ENCODE results near the gene ABI1. TPM values are rescaled to one million over a fixed set of nuclear protein-coding genes. Genes with fewer than 3 reads are reported as not detected.

ABI1 gene
- total and polyA plus RNA-seq, 2 of the 4 experiments (the other 2 are of a cell fraction), result 49.6 to 71.3 TPM

GRCh38 chr10:26840938-26841732 lies 19.6 kb downstream of the ABI1 start:
- Histone ChIP-seq H3K14ac (replicated peaks; ENCODE audit: low read depth, low read length) (no peak overlapping the region), H2AK9ac (replicated peaks; ENCODE audit: low read depth, low read length, poor library complexity) (no peak overlapping the region), H3K4me2 (ENCODE audit: low read depth, low read length) (no peak overlapping the region; the same call in 1 of the 2 replicates), H2AK5ac (ENCODE audit: low read depth, low read length) (no peak overlapping the region), H2BK120ac (ENCODE audit: low read depth, low read length) (no peak overlapping the region), H4K20me1 (ENCODE audit: insufficient read depth, low read length) (peaks cover 72% of the 10 kb centered on the region), H2BK5ac (ENCODE audit: low read depth, low read length, poor library complexity, severe bottlenecking) (no peak overlapping the region), H2AFZ (replicated peaks; ENCODE audit: low read length, poor library complexity) (no peak overlapping the region), H3K4me3 (ENCODE audit: insufficient read depth, low read depth, low read length) (no peak overlapping the region), H4K91ac (ENCODE audit: insufficient read depth, low read depth, low read length) (no peak overlapping the region), H3K56ac (ENCODE audit: extremely low read depth, insufficient read depth, low read length) (no peak overlapping the region), H3K9ac (ENCODE audit: low read depth, low read length) (no peak overlapping the region), H3K4me1 (ENCODE audit: control insufficient read depth, insufficient read depth, low read length) (peaks cover 5% of the 10 kb centered on the region), H3K27me3 (ENCODE audit: control insufficient read depth, insufficient read depth, low read length) (no peaks in the 10 kb centered on the region), H3K27ac (ENCODE audit: insufficient read depth, low read length) (no peak overlapping the region), H4K5ac (ENCODE audit: low read depth, low read length) (no peak overlapping the region), H3K23ac (ENCODE audit: low read depth, low read length) (no peak overlapping the region), H2BK20ac (ENCODE audit: low read depth, low read length) (no peak overlapping the region), H2BK15ac (ENCODE audit: low read depth, low read length) (no peak overlapping the region), H4K8ac (ENCODE audit: low read depth in 2 of 2, low read length in 2 of 2) (no peak overlapping the region), H3K9me1 (ENCODE audit: insufficient read depth, low read length) (peaks cover 14% of the 10 kb centered on the region; the same call in 1 of the 2 replicates), H3K4ac (ENCODE audit: low read depth, low read length) (no peak overlapping the region), H3K36me3 (ENCODE audit: control insufficient read depth, insufficient read depth, low read length) (no peaks in the 10 kb centered on the region), H3K9me3 (ENCODE audit: control insufficient read depth, insufficient read depth, low read length) (no peaks in the 10 kb centered on the region), H3K18ac (ENCODE audit: low read depth, low read length) (no peak overlapping the region), H3K79me1 (ENCODE audit: low read depth in 1 of 2, low read length in 2 of 2) (peaks cover 24 to 64% of the 10 kb centered on the region in 2 experiments)
- DNase-seq (no peak), ATAC-seq (ENCODE audit: low read depth) (no peak)
- ChIA-PET POLR2A (ENCODE audit: unreplicated experiment) (interaction anchor here (0.5 kb wide), 1 partner anchor 10 kb away, joined by 3 read pairs; no protein-coding TSS in a partner anchor), CTCF (no interaction called here)
- intact Hi-C loops (cut with micrococcal nuclease) (loop anchor here (5.0 kb wide), 1 partner anchor 34 kb away; no protein-coding TSS in a partner anchor), in situ Hi-C loops (cut with MboI; ENCODE audit: low sequenced_read_pairs) (no loop called here), dilution Hi-C loops (cut with HindIII; ENCODE audit: low sequenced_read_pairs, unreplicated experiment) (no loop called here)
- no TSS peak for BruUV-seq (replicated peaks)
- TF ChIP-seq MAFK (IDR thresholded peaks at IDR 0.05; ENCODE audit: low read depth, low read length), result no peak
- TF ChIP-seq USF2 (IDR thresholded peaks at IDR 0.05; ENCODE audit: low read depth, low read length), result no peak
- TF ChIP-seq ELK1 (IDR thresholded peaks at IDR 0.05; ENCODE audit: borderline replicate concordance, low read depth, low read length), result no peak
- TF ChIP-seq POLR2A (IDR thresholded peaks at IDR 0.05; ENCODE audit: low read depth, low read length), result no peak
- TF ChIP-seq CTCF (conservative IDR thresholded peaks at IDR 0.05; ENCODE audit: low read depth, low read length), result no peak
- TF ChIP-seq NFE2L2 (IDR thresholded peaks at IDR 0.05; ENCODE audit: low read depth, low read length), result no peak
- no peak for TF ChIP-seq RAD21 (IDR thresholded peaks at IDR 0.05; ENCODE audit: low read length)
